ENCODE measurements around the gene PBX1.

DNA sequence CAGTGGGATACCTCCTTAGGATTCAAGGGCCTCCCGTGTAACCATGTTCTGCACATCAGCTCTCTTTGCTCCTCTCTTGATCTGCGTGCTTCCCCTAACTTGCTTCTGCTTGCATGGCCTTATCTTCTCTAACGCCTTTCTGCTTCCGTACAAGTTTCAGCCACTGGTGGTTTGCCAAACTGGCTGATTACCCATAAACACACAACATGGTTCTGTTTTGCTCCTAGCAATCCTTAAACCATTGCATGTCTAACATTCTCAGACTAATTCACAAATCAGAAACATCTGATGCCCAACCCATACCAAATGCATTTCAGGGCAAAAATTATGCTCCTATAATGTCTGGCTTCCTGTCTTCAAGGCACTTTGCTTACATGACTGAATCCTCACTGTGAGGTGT is 166.4 kb downstream of the PBX1 start:
- TF ChIP-seq POLR2AphosphoS5 (IDR thresholded peaks at IDR 0.05), result no peak
- TF ChIP-seq, protein P1, sequence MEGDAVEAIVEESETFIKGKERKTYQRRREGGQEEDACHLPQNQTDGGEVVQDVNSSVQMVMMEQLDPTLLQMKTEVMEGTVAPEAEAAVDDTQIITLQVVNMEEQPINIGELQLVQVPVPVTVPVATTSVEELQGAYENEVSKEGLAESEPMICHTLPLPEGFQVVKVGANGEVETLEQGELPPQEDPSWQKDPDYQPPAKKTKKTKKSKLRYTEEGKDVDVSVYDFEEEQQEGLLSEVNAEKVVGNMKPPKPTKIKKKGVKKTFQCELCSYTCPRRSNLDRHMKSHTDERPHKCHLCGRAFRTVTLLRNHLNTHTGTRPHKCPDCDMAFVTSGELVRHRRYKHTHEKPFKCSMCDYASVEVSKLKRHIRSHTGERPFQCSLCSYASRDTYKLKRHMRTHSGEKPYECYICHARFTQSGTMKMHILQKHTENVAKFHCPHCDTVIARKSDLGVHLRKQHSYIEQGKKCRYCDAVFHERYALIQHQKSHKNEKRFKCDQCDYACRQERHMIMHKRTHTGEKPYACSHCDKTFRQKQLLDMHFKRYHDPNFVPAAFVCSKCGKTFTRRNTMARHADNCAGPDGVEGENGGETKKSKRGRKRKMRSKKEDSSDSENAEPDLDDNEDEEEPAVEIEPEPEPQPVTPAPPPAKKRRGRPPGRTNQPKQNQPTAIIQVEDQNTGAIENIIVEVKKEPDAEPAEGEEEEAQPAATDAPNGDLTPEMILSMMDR (IDR thresholded peaks at IDR 0.05), result no peak
- TF ChIP-seq POLR2A (IDR thresholded peaks at IDR 0.05; ENCODE audit: low read depth), result no peak
